DMS153 treated with DMSO at 0.1 percent for 48 hours (cell line): ENCODE measurements around the gene ECE1.
"Not testable (repeated sequence)": the region's sequence is repeated elsewhere in the genome, so short reads cannot be mapped to it uniquely, and the experiment has no call there.

Experiments used
- DNase-seq: peaks from one replicate; lab custom pipeline; 2025; ENCODE audit not compliant: unreplicated experiment; lab: John Stamatoyannopoulos, UW

ECE1 gene

DNA sequence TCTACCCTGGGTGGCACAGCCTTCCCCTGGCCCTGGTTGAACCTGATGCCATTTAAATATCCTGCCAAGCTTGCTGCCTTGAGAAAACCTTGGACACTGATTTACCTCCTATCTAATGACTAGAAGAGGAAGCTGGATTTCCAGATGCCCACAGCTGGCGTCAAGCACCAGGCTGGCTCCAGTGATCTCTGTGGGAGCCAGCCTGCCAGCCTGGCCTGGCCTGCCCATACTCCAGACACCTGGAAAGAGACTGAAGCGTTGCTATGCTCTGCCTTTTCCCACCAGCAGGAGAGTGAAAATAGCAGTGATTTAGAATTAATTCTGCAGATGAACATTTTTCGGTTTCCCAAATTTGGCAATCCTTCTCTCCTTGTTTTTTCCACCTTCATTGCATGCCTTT, 102.0 kb downstream of the ECE1 start:
- no peak for DNase-seq

DNA sequence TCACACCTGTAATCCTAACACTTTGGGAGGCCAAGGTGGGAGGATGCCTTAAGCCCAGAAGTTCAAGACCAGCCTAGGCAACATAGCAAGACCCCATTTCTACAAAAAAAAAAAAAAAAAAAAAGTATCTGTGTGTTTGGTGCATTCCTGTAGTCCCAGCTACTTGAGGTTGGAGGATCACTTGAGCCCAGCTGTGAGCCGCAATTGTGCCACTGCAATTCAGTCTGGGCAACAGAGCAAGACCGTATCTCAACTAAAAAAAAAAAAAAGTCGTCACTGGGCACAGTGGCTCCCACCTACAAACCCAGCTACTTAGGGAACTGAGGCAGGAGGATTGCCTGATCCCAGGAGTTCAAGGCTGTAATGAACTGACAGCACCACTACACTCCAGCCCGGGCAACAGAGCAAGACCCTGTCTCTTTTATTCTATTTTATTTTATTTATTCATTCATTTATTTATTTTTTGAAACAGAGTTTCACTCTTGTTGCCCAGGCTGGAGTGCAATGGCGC, 105.0 kb downstream of the ECE1 start:
- DNase-seq, result no peak

DNA sequence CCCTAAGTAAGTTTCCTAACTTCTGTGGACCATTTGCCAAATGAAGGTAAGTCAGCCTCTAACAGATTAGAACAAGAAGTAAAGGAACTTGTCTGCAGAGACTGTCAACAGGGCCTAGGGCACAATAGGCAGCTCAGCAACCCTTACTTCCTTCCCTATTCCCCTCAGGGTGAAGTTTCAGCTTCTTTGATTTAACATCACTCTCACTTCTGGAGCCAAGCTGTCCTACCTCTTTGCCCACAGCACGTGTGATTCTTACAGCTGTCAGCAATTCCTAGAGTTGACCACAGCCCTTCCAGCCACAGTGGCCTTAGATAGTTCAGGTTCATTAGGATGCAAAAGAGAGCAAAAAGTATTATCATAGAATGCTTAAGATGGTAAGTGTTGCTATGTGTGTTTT, 106.0 kb downstream of the ECE1 start:
- DNase-seq, result no peak

DNA sequence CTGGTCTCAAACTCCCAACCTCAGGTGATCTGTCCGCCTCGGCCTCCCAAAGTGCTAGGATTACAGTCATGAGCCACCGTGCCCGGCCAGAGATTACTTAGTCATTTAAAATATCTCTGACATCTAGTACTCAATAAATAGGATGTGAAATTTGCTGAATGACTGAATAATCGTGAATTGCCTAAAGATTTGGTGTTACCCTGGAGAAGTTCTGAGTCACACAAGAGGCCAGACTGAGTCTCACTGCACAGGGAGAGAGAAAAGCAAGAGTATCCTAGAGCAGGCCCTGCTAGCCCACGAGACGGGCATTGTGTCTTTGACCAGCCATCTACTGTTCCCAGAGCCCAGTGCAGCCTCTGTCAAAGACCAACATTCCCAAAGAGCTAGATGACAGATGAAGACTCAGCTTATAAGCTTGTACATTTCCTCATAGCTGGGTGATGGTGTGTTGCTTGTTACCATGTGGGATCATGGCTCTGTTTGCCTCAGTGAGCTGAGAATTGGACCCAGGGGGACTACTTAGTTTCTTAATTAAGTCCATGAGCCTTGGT, 108.0 kb downstream of the ECE1 start:
- DNase-seq, result no peak

DNA sequence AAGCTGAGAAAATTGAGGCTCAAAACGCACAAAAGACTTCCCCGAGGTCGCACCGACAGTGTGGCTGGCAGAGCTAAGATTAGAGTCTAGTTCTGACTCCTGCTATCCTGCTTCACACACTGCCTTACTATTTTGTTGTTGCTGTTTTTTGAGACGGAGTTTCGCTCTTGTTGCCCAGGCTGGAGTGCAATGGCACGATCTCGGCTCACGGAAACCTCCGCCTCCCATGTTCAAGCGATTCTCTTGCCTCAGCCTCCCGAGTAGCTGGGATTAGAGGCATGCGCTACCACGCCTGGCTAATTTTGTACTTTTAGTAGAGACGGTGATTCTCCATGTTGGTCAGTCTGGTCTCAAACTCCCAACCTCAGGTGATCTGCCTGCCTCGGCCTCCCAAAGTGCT, 112.0 kb downstream of the ECE1 start:
- not testable (repeated sequence) for DNase-seq

DNA sequence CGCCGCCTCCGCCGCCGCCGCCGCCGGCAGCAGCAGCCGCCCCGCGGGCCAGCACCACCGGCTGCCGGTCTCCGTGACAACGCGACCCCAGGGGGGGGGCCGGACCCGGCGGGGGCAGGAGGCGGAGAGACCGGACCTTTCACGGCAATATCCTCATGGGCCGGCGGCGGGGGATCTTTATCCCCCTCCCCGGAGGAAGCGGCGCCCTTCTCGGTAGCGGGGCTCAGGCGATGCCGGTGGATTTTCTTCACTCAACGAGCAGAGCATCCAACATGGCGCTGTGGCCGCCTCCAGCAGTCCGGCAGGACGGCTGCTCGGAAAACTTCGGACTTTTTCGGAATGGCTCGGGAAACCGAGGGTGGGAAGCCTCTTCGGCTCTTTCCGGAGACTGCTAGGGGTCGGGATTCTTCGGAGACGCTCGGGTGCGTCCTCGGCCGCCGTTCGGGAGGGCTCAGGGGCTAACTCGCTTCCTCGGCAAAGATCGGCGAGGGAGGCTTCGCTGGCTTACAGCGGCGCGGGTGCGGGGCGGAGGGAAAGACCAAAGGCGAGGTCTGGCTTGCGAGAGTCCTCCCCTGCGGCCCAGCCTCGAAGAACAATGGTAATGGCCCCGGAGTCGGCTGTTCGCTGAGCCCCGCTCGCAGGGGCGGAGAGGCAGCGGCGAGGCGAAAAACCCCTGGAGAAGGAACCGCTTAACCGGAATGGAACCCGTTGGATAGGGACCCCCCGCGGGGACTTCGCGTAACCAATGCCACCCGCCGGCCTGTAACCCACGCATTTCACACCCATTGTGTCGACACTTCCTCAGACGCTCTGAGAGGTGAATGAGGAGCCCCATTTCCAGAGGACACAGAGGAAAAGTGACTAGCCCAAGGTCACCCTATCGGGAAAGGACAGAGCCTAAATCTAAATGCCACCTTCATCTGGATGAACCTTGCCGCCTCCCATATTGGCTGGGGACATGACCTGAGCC, 113.4 kb downstream of the ECE1 start, which contains the start of gene EIF4G3:
Gene EIF4G3 (minus strand): TSS at position 312 of the 970 bp plus-strand sequence. CDS start 174,155 bp downstream, outside the sequence.
- DNase-seq, result peak; percentile 99

DNA sequence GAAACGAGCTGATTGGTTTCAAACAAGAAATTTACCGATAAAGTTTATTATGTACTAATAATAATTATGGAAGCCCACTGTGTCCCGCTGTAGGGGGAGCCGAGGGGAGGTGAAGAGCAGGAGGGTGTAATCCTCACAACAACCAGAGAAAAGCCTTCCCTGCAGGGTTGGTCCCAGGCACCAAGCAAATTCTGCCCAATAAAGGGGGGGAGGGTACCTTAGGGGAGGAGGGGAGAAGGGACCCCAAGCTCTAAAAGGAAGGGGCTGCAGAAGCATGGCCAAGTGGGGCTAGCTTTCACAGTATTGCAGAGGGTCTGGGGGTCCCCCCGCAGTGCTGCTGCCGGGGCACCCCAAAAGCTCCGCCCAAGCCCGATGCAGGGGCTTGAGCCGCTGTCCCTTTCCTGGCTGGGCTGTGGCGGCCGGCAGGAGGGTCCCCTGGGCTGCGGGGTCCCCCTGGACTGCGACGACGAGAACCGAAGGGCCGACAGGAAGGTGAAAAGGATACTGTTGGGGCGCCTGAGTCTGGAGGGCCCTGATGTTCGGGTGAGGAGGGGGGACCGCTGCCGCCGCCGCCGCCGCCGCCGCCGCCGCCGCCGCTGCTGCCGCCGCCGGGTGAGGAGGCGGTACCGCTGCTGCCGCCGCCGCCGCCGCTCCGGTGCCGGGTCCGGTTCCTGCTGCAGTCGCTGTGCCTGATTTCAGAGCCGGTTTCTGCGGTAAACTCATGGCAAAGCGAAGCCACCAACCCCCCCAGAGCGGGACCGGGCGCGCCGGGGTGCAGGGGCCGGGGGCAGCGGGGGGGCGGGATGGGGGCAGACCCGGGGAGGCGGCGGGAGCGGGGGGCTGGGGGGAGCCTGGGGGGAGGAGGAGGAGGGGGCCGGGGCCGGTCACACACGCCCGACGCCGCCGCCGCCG, 114.3 kb downstream of the ECE1 start:
- no peak for DNase-seq

DNA sequence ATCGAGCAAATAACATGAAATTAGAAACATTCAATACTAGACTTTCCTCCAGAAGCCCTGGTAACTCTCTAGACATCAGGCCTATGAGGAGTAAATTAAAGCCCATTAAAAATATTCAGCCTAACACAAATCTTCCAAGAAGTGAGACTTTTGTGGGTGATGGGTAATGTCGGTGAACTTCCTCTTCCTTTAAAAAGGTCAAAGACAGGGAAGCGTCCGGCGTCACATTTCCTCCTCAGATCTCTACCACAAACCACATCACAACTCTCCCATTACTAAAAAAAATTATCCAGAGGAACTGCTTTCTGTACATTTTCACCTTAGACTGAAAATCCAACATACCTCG, 115.0 kb downstream of the ECE1 start:
- DNase-seq, result no peak

DNA sequence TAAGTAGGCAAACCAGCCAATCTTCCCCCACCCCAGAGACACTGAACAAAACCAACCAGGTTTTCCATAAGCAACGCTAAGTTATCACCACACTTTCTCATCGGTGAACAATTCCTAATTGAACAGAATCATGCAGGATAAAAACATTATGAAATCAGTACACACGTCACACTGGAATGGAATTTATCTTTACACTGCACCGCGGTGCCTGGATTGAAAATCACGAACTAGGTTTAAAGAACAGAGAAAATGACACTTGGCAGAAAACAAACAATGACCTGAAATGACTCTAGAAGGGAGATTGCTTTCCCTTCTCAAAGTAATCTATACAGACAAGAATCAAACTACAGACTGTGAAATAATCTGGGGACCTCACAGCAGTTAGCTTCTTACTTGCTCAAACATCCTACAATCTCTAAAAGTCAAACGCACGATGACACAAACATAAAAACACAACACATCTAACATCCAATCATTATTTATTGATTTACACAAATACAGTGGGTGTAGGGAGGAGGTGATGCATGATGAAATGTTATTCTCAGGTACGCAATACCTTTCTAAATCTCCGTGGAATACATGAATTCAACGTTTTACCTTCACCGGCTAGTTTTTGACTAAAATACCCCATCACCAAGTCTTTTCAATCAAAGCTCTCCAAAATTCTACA, 115.5 kb downstream of the ECE1 start:
- no peak for DNase-seq

DNA sequence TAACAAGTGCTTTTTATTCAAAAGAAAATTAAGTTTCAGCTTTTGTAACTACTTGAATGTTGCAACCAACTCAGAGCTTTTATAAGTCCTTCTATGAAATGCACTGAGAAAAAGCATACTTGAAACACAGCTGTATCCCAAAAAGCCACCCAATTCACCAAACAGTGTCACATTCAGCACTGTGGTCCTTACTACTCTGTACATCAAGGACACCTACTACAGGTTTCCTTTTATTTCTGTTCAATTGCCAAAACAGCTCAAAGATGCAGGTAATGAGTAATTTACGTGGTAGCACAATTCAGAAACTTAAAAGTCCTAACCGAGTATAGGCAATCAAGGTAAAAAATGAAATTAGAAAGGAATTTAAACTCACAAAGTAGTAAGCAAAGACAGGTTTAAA, 116.0 kb downstream of the ECE1 start:
- DNase-seq, result no peak

DNA sequence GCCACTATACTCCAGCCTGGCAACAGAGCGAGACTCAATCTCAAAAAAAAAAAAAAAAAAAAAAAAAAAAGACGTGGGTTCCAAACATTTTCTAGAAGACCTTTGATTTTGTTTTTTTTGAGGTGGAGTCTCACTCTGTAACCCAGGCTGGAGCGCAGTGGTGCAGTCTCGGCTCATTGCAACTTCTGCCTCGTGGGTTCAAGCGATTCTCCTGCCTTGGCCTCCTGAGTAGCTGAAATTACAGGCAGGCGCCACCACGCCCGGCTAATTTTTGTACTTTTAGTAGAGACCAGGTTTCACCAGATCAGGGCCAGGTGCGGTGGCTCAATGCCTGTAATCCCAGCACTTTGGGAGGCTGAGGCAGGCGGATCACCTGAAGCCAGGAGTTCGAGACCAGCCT, 117.2 kb downstream of the ECE1 start:
- not testable (repeated sequence) for DNase-seq

DNA sequence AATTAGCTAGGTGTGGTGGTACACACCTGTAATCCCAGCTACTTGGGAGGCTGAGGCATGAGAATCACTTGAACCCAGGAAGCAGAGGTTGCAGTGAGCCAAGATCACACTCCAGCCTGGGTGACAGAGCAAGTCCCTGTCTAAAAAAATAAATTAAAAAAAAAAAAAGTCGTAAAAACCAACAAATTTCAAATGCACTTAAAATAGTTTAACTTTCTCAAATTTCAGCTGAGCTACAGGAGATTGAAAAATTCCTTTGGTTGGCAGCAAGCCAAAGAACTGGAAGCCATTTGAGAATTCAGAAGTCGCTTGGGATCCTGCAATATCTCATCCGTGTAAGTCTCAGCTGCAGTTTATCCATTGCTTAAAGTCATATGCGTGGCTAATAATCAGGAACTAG, 119.4 kb downstream of the ECE1 start:
- not testable (repeated sequence) for DNase-seq

DNA sequence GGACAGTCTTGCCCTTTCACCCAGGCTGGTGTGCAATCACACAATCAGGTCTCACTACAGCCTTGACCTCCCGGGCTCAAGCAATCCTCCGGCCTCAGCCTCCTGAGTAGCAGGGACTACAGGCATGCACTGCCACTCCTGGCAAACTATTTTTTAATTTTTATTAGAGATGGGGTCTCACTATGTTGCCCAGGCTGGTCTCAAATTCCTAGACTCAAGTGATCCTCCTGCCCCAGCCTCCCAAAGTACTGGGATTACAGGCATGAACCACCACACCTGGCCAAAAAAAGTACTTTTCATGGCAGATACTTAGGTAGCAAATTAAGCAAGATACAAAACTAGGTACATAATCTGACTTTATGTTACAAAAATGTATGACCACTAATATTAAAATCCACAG, 121.8 kb downstream of the ECE1 start:
- no peak for DNase-seq
